Epithelial cell of prostate (primary cell): ENCODE results near the gene GRM4.

Source experiments
- DNase-seq: peaks from one replicate; pipeline ENCODE4 v3.0.0-alpha.2; 2011; ENCODE audit warnings: low read depth, low spot score
- H3K27ac ChIP-seq: fragments of 450-650 bp; 2 replicates; pipeline ENCODE4 v1.5.1; 2017; ENCODE audit warnings: mild to moderate bottlenecking

GRM4 gene

DNA sequence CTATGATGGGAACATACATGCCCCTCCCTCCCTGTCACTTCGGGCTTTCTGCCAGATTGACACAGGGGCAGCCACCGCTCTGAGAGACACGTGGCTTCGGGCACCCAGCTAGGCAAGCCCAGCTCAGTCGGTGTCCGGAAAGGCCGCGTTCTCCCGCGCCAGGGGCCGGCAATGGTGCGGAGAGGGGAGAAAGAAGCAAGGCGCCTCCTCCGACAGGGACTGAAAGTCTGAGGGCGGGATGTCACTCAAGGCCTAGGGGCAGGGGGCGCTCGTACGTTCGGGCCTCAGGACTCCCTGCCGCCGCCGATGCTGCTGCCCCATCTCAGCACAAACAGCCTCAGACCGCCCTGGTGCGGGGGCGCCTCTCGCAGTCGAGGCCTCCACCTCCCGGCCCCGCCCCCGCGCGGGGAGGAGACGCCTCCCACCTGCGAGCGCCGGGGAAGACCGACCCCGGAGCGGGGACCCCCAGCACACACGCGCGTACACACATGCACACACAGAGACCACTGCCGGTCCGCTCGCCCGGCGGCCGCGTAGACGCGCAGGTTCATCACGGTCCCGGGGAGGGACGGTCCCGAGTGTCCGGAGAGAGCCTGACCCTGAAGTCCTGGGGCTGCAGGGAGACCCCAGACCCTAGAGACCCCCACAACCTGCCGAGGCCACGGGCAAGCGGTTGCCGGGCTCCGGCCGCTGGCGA is 1.9 kb downstream of the GRM4 start:
- DNase-seq, result no peak
- H3K27ac ChIP-seq, result no peak overlapping the region

- no peak overlapping the region for H3K27ac ChIP-seq
- DNase-seq, result no peak
Measured at GRCh38 chr6:34143196-34143883, 2.5 kb downstream of the GRM4 start.

DNA sequence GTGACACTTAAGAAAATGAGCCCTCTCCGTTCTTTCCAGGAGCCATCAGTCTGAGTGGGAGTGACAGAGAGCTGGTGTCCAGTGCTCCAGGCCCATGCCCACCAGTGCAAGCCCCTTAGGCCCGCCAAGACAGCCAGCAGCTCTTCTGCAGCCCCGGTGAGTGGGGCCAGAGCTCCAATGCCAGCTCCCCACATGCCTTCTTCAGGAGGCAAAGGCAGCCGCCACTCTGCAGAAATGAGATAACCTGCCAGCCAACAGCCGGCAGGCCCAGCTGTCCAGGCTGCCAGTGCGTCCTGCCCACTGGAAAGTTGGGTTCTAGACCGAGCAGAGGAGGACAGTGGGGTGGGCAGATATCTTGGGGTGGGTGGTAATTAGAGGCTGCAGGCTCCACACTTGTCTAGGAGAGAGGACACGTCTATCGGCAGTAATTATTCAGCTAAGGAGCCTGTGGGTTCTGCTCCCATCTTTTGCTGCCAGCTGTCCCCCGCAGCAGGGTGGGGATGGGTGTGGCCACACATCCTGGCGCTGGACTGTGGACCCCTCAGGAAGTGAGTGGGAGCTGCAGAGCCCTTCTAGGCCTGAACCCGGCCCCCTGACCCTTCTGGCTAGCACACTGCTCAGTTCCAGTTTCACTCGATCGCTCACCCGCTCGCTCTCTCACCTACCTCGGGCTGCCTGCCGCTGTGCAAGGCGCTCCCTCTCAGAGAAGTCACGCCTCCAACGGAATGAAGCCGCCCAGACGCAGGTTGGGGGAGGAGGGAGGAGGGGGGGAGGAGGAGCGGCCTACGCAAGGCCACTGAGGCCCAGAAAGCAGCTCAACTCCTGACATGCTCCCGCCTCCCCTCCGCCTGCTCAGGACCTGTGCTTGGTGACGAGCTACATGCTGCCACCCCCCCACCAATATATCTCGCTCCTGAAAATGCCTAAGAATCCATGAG is 3.6 kb downstream of the GRM4 start:
- no peak for DNase-seq
- no peak overlapping the region for H3K27ac ChIP-seq

DNA sequence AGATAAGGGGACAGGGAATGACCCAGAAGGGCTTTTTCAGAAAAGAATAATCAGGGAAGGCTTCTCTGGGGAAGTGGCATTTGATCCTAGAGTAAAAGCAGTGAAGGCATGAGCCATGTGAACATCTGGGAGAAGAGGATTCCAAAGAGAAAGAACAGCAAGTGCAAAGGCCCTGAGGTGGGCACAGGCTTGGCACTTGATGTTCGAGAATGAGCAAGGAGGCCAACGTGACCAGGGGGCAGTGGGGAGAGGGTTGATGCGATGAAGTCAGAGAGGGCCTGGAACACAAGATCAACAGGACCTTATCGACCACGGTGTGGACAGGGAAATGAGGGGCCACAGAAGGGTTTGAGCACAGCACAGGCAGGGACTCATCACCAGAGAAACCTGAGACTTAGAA is 5.8 kb downstream of the GRM4 start:
- no peak overlapping the region for H3K27ac ChIP-seq
- DNase-seq, result no peak

DNA sequence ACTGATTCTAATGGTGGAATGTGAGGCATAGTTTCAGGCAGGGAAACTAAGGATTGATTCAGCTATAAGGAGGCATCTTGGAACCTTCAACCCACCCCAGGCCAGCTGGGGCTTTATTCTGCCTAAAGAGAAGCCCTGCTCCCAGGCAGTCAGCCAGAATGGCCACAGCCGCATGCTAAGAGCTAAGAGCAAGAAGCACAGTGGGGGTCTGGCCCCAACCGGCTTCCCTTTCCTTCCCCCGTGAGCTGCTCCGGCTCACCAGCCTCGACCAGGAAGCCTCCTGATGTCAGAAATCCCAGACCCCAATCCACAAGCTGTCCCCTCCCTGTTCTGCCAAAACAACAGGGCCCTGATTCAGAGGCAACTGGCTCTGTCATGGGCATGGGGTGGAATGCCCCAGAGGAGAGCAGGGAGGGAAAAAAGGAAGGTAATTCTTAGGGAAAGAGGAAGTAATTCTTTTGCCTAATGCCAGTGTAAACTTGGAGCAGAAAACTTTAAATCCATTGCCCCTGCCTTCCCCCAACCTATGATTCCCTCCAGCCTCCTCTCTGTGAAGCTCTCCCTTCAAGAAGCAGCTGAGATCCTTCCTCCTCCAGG is 6.9 kb downstream of the GRM4 start:
- DNase-seq, result no peak
- no peak overlapping the region for H3K27ac ChIP-seq

DNA sequence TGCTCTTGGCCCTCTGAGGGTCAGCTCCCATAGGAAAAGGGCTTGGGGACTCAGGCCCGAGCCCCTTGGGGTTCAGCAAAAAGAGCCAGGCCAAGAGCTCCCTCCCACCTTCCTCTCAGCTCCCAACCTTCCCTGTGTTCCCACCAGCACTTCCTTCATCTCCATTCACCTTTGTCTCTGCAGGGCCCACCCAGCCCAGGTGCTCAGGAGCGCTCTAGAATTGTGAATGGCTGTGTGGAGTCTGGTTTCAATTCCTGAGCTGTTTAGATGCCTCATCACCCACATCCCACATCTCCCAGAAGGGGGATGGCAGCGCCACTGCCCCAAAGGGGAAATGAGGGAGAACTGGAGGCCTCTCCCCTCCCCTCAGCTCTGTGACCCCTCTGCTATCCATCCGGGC is 7.7 kb downstream of the GRM4 start:
- H3K27ac ChIP-seq, result no peak overlapping the region
- no peak for DNase-seq

- no peak overlapping the region for H3K27ac ChIP-seq
- DNase-seq, result no peak
Measured at GRCh38 chr6:34135541-34135940, 10.3 kb downstream of the GRM4 start.

DNA sequence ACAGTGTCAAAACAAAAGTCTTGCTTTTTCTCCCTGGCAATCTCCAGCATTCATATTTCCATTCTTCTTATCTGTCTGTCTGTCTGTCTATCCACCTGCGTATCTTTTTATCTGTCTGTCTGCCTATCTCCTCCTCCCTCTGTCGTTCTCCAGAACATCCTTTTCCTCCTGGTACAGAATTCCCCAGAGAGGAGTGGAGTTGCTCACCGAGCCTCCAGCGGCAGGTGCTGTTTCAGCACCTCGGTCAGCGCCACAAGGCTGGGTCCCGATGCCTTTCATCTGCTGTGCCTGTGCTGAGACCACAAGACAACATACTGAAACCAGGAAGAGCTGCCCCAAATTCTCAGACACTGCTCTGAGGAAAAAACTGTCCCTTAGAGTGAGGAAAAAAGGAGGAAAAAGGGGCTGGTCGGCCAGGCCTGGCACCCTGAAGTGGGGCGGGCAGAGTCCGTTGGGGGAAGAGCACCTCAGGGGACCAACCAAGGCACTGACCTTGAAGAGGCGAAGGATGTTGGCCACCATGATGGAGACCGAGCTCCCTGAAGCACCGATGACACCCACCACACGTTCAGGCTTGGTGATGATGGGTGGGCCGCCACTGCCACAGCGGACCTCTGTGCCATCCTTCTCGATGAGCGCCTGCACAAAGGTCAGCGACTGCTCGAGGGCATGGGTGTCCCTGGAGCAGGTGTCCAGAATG is 13.3 kb downstream of the GRM4 start:
- no peak for DNase-seq
- H3K27ac ChIP-seq, result no peak overlapping the region

DNA sequence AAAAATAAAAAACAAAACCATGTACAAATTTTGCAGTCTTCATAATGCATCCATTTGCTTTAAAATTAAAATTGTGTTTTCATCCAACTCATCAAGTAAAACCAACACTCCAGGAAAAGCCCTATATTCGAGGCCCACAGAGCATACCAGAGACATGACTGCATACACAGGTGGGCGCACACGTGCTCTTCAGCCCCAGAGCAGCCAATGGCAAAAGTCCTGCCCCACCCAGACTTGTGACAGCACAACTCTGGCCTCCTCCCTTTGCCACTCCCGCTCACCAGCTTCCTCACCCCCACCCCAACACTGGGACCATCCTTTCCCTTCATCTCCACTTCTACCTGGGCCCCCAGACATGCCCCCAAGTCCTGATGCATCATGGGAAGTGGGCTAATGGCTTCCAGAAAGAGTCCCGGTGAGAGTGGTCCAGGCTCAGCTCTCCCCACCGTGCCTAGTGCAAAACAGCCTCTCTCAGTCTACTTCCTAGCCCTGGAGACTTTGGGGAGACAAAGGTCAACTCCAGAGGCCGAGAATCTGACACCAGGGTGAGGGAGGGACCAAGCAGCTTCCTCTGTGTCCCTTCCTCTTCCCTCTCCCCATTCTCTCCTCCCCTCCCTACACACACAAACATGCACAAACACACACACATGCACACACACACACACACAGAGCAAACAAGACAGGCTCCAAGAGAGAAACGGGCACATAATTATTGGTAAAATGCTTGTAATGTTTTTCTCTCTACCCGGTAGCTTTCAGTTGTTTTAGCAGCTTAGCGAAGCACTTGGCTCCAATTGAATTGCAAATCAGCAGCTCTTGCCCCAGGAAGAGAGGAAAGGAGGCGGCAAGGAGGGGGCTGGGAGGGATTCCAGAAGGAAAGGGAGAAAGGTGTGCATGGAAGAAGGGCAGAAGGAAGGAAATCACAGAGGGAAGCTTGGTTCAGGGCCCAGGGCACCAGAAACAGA is 14.3 kb downstream of the GRM4 start:
- no peak for DNase-seq
- H3K27ac ChIP-seq, result no peak overlapping the region

DNA sequence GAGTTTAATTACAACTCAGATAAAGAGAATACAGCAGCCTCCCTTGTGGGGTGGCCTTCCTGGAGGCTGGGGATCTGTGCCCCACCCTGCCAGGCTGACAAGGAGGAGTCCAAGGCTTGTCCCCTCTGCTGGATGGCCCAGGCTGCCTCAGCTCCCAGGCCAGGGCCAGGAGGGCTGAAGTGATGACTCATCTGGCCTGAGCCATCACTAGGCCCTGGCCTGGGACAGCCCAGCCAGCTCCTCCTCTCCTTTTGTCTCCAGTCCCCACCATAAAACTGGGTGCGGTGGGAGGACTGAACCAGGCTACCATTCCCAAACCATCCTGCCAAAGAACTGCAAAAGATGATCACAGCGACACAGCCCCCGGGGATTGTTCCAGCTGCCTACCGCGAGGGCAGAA is 15.0 kb downstream of the GRM4 start:
- no peak overlapping the region for H3K27ac ChIP-seq
- no peak for DNase-seq

- no peak overlapping the region for H3K27ac ChIP-seq
- DNase-seq, result no peak
Measured at GRCh38 chr6:34129753-34130152, 16.1 kb downstream of the GRM4 start.

GRCh38 chr6:34128045-34128444 is 17.8 kb downstream of the GRM4 start:
- DNase-seq, result no peak
- no peak overlapping the region for H3K27ac ChIP-seq

GRCh38 chr6:34126419-34126818 is 19.5 kb downstream of the GRM4 start:
- no peak overlapping the region for H3K27ac ChIP-seq
- DNase-seq, result no peak

GRCh38 chr6:34125939-34126338 is 19.9 kb downstream of the GRM4 start:
- H3K27ac ChIP-seq, result no peak overlapping the region
- DNase-seq, result no peak

GRCh38 chr6:34120953-34121675 is 24.8 kb downstream of the GRM4 start:
- H3K27ac ChIP-seq, result no peak overlapping the region
- no peak for DNase-seq

DNA sequence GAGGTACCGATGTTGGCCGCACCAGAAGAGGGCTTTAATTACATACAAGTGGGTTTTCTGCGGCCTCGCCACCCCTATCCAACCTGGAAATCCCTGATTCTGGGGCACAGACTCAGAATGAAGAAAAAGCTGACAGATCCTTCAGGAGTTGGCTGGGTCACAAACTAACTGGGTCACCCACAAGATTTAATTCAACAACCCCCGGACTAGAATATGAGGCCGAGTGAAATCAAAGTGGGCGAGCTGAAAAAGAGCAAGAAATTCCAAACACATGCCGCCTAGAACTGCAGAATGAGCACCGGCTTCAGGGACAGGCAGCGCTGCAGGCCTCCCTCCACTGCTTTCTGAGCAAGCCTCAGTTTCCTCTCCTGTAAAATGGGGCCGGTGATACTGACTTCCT is 30.0 kb downstream of the GRM4 start:
- DNase-seq, result no peak
- H3K27ac ChIP-seq, result no peak overlapping the region

DNA sequence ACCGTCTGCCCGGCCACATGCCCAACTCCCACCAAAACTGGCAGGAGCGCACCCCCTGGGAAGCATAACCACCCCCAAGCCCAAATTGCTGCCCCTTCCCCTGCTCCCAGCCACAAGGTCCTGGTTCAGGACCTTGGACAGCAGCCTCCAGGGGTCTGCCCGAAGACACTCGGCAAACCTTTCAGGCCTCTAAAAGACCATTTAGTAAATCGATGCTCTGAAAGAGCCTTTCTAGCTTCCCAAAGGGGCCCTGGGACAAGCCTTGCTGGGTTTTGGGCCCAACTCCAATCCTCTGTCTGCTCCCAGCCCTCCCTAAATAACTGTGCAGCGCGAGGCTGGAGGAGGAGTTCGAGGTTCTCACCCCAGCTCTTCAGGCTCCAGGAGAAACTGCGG is 30.5 kb downstream of the GRM4 start:
- DNase-seq, result no peak
- H3K27ac ChIP-seq, result no peak overlapping the region

DNA sequence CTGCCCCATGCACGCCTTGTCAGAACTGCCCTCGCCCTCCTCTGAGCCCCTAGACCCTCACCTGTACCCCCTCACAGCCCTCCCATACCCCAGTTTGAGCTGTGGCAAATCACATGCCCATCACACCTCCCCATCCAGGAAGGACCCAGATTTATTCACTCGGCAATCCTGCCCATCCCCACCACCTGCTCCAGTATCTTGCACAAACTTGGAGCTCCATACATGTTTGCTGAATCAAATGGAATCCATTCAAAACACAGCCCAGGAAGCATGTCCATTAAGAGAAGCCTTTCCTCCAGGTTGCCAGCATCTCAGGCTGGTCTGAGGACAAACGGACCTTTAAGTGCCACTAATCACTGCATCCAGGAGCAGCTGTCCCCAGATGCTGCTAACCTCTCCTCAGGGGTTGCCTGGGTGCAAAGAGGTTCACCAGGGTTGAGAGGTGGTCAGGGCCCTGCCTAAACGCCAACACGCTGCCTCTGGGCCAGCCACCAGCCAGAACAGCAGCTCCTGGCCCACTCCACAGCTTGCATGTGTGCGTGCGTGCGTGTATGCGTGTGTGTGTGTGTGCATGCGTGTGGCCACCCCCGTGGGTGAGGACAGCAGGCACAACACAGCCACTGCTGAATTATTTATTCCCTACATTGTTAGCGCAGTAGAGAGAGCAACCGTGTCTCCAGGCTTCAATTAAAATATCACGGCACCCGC is 31.0 kb downstream of the GRM4 start:
- no peak for DNase-seq
- no peak overlapping the region for H3K27ac ChIP-seq
